AG08396 (cell line): ENCODE results near the gene AGMO.
A peak's percentile ranks its signal among the peaks of the same experiment; 100 is the strongest.
"Not testable (repeated sequence)": the region's sequence is repeated elsewhere in the genome, so short reads cannot be mapped to it uniquely, and the experiment has no call there.

Experiments used
- DNase-seq: peaks from one replicate; pipeline ENCODE4 v3.0.0; 2012; ENCODE audit warnings: low spot score, mixed read lengths

Gene AGMO

DNA sequence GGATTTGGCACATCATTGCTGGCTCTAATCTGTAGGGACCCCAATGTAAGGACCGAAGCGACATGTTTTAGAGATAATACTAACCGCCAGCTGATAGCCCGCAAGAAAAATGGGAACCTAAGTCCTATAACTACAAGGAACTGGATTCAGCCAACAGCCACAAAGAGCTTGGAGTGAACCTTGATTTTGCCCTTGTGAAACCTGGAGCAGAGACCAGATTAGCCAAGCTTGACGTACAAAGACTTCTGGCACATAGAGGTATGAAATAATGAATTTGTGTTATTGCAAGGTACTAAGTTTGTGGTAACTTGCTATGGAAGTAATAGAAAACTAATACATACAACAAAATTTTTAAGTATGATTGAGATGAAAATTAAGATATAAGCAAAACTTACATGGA is 246.9 kb downstream of the AGMO start:
- DNase-seq = no peak

DNA sequence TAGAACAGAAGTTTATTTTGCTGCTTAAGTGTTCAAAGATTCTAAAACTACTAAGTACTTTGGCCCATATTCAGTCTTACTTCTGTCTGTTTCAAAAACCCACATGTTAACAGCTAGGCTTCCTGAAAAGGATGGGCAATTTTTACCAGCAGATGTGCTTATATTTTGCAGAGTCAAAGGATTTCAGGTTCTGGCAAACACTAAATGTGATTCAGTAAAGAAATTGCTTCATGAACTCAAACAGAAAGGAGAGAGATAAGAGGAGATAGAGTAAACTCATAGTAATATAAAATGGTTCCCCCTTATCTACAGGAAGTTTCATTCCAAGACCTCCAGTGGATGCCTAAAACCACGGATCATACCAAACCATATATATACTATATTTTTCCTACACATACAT is 248.5 kb downstream of the AGMO start:
- no peak for DNase-seq

DNA sequence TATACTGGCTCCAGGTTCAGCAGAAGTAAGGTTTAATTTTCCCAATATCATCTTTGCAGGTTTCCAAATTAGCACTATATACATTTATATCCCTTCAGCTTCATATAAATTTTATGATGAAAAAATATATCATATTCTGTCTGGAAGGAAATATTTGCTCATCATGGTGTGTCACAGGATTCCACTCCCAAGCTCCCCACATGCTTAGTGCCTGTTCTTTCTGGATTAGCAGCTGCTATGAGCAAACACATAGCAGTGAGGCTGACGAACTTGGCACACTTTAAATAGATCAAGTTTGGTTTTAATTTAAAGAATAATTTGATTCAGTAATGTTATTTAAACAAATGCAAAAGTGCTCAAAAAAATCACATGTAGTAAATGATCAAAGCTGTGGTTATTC is 251.9 kb downstream of the AGMO start:
- DNase-seq = no peak

- no peak for DNase-seq
Observed at GRCh38 chr7:15308821-15309220, 253.0 kb downstream of the AGMO start.

DNA sequence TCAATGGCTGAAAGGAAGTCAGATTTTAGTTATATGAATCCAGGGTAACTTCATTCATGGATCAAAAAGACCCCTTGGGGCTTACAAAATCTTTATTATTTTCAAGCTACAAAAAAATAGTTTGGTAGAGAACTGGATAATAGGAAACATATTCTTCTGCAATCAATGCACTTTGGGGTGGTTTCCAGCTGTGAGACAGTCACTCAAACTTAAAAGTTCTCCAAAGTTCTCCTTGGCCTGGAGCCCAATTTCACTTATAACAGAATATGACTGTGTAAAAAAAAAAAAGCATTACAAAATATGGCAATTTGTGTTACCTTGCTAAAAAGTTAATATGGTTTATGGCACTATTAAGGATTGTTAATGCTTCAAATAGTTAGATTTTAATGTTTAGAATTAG is 255.5 kb downstream of the AGMO start:
- DNase-seq = no peak

GRCh38 chr7:15305002-15305600 is 256.7 kb downstream of the AGMO start:
- peak; percentile 19 for DNase-seq

- no peak for DNase-seq
Observed at GRCh38 chr7:15303357-15303756, 258.5 kb downstream of the AGMO start.

DNA sequence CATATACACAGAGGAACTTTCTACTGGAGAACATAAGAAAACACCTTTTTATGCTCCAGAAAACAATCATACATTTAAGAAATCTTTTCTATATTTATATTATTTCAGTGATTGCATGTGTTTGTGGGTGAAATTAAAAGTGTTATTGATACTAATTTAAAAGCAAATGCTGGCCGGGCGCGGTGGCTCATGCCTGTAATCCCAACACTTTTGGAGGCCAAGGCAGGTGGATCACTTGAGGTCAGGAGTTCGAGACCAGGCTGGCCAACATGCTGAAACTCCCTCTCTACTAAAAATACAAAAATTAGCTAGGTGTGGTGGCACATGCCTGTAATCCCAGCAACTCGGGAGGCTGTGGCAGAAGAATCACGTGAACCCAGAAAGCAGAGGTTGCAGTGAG is 260.8 kb downstream of the AGMO start:
- DNase-seq = not testable (repeated sequence)

DNA sequence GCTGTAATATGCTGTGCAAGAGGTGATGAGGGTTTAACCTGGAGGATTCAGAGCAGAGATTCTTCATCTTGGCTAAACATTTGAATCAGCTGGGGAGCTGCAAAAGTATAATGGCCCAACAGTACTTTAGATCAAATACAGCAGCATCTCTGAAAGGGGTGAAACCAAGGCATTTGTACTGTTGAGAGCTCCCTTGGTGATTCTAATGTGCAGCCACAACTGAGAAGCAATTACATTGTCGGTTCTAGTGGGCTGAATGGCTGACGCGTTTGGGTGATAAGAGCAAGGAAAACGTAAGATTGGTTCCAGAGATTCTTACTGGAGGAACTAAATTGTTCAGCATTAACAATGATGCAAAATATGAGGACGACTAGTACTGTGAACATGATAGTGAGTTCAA is 269.7 kb downstream of the AGMO start:
- no peak for DNase-seq

DNA sequence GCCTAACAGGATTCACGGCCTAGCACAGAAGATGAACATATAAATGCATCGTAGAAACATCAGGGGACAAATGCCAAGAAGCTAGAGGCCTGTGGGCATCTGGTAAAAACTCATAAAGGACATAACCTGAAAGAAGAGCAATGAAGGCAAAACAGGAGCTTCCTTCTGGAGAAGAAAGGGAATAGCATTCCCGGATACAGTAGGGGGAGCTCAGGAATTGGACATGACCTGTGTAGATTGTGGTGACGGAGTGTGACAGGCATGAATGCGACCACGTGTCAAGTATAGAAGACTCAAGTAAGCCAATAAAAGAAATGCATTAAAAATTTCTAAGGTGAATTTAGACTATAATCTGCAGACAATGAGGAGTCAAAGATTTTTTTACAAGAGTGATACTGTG is 270.1 kb downstream of the AGMO start:
- no peak for DNase-seq

DNA sequence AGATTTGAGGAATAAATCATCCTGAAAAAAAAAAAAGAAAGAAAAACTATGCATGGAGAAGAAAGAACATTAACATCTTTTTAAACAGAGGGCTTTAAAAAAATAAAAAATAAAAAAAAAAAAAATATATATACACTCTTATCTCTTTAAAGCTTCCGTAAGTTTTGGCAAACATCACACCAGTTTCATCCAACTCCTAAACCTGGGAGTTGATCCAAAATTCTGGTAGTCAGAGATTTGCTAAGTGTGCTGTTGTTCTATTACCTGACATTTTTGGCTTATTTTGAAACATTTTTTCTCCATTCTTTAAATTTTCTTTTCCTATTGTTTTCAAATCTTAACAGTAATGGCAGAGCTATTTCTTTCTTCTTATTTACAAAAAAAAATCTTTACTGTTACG is 273.1 kb downstream of the AGMO start:
- DNase-seq = no peak

DNA sequence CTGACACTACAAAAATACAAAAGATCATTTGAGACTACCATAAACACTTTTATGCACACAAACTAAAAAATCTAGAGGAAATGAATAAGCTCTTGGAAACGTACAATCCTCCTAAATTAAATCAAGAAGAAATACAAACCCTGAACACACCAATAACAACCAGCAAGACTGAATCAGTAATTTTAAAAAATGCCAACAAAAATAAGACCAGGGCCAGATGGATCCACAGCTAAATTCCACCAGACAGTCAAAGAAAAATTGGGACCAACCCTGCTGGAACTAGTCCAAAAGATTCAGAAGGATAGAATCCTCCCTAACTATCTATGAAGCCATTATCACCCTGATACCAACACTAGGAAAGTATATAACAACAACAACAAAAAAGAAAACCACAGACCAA is 277.4 kb downstream of the AGMO start:
- no peak for DNase-seq

- DNase-seq = no peak
Observed at GRCh38 chr7:15280078-15280733, 281.6 kb downstream of the AGMO start.

- DNase-seq = no peak
Observed at GRCh38 chr7:15279640-15280039, 282.2 kb downstream of the AGMO start.

GRCh38 chr7:15257689-15258088 is 304.1 kb downstream of the AGMO start:
- DNase-seq = no peak

GRCh38 chr7:15252181-15252580 is 309.6 kb downstream of the AGMO start:
- DNase-seq = no peak

DNA sequence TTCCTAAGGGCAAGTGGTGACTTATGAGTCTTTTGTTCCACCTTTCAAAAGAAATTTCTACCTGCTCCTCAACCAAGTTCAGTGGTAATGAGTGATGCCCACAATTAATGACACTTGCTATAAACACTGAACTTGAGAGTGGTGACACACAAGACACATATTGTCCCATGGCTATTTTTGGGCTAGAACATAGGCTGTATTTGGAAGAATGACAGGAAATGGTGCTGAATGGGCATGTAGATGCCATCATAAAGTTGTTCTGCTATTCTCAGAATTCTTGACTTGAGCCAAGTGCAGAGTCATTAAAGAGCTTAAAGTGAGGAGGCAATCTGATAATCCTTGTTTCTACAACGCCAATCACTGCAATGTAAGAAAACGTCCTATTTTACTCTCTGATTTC is 313.3 kb downstream of the AGMO start:
- DNase-seq = no peak

DNA sequence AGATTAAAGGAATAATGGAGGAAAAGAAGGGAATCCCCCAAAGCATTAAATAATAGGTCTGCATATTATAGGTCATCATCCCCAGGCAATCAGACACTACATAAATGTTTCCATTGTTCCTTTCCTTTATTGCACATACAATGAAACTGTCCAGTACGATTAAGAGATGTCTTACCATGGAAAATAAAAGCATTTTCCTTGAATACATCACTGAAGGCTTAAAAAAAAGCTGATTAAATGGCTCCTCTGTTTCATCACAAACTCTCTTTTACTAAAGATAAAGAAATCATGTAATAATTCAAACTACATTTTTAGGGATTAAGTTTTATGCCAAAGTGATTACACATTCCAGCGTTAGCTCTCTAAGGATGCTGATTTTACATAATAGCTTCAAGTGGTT is 316.0 kb downstream of the AGMO start:
- DNase-seq = no peak

GRCh38 chr7:15239801-15240200 is 322.0 kb downstream of the AGMO start:
- DNase-seq = no peak

DNA sequence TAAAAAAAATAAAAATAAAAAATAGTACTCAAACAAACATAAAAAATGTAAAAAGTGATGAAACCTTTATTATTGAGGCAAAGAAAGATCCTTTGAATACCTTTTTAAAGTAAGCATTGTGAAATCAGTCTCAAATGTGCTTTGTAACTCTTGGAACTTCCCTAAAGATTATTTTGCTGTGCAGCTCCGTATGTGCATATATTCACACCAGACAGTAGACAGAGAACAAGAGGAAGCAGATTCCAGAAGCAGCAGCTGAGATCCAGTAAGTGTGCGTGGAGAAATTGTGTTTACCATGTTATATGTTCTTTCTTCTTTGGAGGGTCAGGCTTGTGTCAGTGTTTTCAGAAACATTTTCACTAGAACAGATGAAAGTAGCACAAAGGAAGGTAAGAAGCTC is 324.9 kb downstream of the AGMO start:
- DNase-seq = no peak

DNA sequence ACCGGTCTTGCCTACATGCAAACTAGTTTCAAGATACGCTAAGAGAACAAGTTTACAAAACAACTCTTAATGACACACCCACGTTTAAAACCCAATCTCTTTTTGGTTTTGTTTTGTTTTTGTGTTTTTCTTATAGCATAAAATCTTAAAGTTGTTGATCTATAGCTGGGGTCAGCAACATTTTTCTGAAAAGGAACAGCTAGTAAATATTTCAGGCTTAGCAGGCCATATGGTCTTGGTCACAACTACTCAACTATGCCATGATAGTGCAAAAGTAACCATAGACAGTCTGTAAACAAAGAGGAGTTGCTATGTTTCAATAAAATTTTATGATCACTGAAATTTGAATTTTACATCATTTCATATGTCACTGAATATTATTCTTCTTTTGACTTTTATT is 327.4 kb downstream of the AGMO start:
- no peak for DNase-seq

DNA sequence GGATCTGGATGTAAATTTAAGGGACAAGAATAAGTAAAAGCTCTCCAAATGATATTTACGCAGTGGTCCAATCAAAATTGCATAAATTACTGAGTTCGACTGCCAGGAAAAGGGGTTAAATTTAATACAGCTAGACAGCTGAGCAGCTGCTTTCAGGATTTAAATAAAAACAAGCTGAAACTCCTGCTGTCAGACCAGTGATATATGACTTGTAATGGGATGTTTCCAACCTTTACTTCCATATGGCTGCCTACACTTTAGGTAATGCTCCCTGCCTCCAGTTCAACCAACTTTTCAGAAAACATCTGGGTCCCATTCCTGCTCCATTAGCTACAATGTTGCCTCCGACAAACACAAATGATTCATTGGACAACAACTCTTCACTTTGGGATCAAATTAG is 333.0 kb downstream of the AGMO start:
- no peak for DNase-seq

DNA sequence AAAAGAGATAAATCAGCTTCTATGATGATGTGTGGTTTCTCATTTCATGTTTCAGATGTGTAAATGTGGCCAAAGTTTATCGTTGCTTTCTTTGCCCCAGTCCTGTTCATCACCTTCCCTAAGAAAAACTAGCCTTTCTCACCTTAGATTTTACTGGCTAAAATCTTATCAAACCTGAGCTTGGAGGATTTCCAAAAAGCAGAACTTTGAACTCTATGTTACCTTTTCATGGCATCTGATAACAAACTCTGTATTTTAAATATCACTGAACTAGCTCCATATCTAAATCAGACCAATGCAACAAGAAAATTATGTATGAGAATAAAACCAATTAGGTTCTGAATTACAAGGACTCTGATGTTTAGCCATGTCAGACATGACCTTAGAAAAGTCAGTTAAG is 335.8 kb downstream of the AGMO start:
- no peak for DNase-seq

DNA sequence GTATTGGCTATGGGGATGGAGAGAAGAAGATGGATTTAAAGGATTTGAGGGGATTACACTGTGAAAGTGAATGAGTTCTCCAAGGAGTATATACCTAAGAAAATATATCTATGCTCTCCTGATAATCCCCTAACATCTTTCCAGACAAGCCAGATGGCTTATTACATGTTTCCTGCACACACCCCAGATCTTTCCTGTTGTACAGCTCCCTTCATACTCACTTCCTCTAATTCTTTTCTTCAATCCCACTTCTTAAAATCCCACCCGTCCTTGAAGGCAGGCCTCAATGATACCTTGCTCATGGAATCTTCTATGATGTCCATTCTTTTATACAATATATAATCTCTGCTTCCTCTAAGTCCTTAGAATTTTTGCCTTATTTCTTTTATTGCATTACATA is 342.1 kb downstream of the AGMO start:
- DNase-seq = no peak
